Posterior cingulate gyrus (tissue), 11 donors: Measurements from ENCODE around the gene BPHL.
"Not testable (repeated sequence)": the region's sequence is repeated elsewhere in the genome, so short reads cannot be mapped to it uniquely, and the experiment has no call there.

Experiments used
- DNase-seq, 10 donors: peaks; one replicate each; pipeline versions ENCODE4 v3.0.0 to v3.0.0-alpha.2; 2020 to 2021; ENCODE audit warnings: mixed read lengths in 3 of 10
- intact Hi-C: fragments of 100-400 bp; cut with DNase I; formaldehyde crosslinking; loops from one replicate; pipeline ENCODE4 v1.15.1; 2023

BPHL gene

DNA sequence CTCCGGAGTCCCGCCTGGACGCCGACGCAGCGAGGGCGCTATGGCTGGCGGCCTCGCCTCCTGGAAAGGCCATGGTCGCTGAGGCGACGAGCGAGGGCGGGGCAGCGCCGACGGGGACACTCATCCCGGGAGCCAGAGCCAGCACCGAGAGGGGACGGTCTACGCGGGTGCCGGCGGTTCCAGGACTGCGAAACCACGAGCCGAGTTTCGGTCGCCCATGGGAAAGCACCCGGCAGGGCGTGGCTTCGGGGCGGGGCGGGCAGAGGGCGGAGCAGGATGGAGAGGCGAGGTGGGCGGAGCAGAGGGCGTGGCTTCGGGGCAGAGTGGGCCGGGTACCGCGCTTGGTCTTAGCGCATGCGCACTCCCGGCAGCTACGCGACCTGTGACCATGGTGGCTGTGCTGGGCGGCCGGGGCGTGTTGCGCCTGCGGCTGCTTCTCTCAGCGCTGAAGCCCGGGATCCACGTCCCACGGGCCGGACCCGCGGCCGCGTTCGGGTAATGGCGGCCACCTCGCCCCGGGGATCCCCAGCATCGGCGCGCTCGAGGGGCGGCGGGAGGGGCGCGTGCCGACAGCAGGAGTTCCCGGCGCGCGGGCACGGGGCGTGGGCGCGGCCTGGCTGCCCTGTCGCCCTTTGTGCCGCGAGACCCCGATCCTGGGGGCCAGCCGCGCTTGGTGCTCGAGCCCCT lies at the start of gene BPHL:
Gene BPHL, plus strand, starts transcription at position 359 of the 687 bp plus-strand sequence. Its CDS starts 30 bp downstream, at position 389.
- peak; percentile 96 to 100 (median 98) for DNase-seq
- intact Hi-C loops: no loop called here

DNA sequence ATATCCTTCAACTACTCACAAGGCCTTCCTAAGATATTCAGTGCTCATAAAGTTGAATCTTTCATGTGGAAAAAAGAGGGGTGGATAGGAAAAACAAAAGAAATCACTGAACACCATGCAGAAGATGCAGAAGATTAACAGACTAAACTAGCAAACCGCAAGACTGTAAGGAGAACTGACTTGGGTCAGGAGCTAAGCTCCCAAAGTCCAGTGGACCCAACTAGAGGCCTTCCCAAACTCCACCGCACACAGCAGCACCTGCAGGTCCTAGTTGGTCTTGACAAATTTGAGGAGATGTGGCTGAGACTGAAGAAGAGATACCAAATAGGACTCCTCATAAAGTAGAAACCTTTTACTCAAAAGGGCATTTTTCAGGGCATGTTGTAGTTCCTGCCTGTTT lies 46.9 kb upstream of the BPHL start:
- no peak for DNase-seq
- intact Hi-C loops: no loop called here

DNA sequence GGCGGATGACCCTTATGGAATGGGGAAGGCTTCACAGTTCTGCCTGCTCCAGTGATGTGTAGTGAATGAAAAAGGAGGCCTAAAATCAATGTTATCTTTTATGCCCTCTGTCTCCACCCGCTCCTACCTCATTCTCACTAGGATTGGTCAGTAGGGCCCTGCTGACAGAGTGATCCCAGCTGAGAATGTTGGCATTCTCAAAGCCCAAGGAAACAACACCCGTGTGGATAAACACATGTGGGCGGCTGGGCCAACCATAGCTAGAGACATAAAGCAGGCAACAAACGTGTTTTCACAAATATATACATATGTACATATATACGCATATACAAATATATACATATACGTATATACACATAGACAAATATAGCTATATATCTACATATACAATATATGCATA lies 45.7 kb upstream of the BPHL start:
- intact Hi-C loops: no loop called here

DNA sequence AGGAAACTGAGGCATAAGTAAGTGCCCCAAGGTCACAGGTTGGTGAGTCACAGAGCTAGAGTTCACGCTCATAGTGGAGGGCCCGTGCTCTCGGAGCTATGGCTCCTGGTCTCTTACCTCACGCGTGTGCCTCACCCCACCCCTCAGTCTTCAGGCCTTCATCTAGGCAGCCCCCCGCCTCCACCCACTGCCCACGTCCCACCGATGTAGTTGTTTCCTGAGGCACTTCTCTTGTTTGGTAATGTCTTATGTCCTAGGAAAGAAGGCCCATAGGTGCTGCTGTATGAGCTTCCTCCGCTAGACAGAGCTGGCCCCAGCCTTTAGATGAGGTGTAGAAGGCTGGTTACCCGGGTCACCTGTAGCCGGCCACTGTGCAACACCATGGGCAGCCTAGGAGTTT lies 45.1 kb upstream of the BPHL start:
- DNase-seq: no peak
- intact Hi-C loops: no loop called here

More for the DNA sequence above, 45.7 kb upstream of the BPHL start:
- no peak for DNase-seq

DNA sequence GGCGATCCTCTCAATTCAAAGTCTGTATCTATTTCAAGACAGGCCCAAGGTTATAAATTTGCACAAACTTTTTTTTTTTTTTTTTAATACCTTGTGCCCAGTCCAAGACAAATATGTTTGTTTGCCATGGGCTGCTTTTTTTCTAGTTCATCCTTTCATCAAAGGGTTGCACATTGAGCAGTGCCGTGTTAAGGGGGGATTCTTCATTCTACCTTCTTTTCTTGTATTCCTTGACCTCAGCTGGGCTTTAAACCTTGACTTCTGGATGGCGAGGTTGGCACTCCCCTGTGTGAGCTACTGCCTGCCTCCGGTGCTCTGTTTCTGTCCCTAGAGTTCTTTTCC lies 42.8 kb upstream of the BPHL start:
- intact Hi-C loops: no loop called here
- DNase-seq: no peak

DNA sequence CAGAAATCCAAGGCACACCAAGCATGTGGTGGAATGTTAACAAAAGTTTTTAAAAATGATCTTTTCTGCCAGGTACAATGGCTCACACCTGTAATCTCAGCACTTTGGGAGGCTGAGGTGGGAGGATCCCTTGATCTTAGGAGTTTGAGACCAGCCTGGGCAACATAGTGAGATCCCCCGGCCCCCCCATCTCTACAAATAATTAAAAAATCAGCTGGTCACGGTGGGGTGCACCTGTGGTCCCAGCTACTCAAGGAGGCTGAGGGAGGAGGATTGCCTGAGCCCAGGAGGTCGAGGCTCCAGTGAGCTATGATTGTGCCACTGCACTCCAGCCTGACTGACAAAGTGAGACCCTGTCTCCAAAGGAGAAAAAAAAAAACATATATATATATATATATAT lies 42.2 kb upstream of the BPHL start:
- no peak for DNase-seq
- intact Hi-C loops: no loop called here

DNA sequence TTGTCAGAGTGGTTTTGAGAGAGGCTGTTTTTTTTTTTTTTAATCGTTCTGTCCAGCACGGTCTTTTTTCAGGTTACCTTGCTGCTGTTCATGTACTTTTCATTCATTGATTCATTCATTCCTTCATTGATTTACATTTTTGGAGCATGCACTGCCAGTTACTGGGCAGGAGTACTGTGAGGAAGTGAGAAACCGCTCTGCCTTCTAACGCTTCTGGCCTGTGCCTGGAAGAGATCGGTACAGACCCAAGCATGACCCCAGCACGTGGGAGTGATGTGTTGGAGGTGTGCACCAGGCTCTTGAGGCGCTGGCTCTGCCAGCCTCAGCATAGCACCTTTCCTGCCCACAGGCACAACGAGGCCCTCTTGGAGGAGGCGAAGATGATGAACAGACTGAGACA lies 41.1 kb upstream of the BPHL start:
- intact Hi-C loops: no loop called here

DNA sequence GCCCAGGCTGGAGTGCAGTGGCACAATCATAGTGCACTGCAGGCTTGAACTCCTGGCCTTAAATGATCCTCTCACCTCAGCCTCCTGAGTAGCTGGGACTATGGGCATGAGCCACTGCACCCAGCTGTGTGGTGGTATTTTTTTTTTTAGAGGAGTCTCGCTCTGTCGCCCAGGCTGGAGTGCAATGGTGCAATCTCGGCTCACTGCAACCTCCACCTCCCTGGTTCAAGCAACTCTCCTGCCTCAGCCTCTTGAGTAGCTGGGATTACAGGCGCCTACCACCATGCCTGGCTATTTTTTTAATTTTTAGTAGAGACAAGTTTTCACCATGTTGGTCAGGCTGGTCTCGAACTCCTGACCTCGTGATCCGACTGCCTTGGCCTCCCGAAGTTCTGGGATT lies 39.6 kb upstream of the BPHL start:
- intact Hi-C loops, DNase-seq: not testable (repeated sequence)

More for the DNA sequence above, 41.1 kb upstream of the BPHL start:
- DNase-seq: no peak

DNA sequence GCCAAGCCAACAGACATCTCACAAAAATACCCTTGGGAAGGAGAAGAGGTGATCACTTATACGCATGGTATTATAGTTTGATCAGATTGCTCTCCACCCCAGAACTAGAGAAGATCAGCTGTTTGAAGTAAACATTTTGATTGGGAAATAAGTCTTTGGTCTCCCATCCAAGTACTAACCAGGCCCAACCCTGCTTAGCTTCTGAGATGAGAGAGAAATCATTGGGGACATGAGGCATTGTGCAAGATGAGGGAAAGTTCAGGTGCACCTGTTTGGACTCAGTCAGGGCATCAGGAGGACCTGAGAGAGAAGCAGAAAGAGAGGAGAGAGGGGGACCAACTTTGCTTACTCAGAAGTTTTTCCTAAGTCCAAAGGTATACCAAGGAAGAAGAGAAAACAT lies 38.8 kb upstream of the BPHL start:
- intact Hi-C loops: no loop called here
- no peak for DNase-seq

DNA sequence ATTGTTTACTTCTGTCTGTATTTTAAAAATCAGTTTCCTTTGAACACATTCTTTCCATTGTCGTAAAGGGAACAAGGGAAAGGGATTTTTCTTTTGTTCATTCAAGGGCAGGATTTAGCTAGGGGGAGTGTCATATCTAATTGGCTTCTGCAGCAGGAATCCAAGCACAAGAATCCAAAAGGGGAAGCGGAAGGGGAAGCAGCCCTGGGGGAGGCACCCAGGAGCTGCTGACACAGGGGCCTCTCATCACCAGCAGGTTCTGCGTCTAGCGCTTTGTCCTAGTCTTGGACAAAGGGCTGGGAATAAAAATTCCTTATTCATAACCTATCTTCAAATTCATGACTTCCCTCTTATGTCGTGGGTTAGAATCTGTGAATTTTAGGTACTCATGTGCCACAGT lies 36.6 kb upstream of the BPHL start:
- no peak for DNase-seq
- intact Hi-C loops: no loop called here

DNA sequence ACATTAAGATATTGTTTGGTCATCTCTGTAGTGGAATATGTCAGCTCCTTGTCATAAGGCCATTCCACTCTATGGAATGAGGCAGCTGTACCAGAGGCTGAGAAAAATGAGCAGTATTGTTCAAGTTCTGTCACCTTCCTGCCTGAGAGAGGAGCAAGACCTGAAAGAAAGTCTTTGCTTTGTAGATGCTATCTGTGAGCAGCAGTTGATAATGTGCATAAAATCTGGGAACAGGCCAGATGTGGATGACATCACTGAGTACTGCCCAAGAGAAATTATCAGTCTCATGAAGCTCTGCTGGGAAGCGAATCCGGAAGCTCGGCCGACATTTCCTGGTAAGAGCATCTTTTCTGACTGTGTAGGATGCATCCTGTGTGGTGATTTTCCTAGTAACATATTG lies 33.4 kb upstream of the BPHL start:
- no peak for DNase-seq
- intact Hi-C loops: no loop called here

DNA sequence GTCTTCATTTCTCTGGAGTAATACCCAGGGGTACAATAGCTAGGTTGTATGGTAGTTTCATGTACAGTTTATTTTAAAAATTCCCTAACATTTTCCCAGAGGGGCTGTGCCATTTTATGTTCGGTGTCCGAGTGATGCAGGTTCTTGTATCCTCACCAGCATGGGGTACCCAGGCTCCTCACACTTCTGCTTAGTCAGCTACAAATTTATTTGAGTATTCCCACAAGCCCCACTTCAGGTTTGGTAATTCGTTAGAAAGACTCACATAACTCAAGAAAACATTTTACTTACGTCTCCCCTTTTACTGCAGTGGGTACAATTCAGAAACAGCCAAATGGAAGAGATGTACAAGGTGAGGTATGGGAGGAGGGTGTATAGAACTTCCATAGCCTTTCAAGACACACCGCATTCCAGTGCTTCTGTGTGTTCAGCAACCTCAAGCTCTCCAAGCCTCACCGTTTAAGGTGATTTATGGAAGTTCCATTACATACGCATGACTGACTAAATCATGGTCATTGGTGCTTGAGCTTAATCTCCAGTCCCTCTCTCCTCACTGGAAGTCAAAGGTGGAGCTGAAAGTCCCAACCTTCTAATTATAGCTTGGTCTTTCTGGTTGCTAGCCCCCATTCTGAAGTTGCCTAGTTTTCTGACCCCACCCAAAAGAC lies 32.1 kb upstream of the BPHL start:
- intact Hi-C loops: no loop called here
- no peak for DNase-seq

DNA sequence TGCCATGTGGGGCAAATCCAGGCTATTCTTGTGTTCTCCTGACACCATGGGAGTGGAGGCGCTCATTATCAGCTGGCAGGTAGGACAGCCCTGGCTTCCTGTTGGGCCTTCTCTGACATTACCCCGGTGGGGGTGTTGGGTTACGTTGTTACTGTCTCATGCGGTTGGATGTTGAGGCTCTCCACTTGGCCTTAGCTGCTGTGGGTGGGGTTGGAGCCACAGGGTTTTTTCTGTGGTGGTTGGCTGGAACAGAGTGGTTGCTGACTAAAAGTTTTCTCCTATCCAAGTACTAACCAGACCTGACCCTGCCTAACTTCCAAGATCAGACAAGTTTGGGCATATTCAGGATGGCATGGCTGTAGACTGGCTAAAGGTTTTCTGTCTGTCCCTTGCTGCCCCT lies 30.1 kb upstream of the BPHL start:
- DNase-seq: no peak
- intact Hi-C loops: no loop called here

DNA sequence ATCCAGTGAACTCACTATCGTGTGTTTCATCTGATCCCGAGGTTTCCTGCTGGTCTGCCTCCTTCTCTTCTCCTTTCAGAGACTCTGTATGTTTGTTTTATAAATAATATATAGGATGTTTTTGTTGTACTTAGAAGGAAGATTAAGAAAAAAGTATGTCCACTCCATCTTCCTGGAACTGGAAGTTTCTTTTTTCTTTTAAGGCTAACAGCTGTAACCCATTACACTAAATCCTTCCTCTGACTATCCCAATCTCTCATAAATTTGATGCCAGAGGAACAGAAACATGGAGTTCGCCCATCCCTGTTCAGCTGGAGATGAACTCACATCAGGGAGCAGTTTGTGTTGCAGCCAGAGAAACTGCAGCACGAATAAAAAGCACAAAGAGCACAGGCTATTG lies 29.5 kb upstream of the BPHL start:
- intact Hi-C loops: no loop called here
- no peak for DNase-seq

DNA sequence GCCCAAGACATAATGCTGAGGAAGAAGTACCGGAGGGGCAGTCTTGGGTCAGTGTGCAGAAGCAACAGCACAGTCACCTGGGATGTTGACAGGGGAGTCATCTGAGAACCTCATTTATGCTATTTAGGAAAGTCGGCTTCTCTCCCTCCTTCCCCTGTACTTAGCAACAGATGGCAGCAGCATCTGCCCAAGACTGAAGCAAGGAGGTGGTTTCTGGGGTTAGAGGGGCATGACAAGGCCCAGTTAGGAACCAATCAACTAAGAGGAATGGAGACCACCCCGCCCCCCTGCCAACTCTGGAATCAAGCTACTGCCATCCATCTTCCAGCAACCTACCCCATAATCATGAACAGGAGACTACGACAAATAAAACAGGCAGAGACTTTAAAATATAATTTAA lies 28.5 kb upstream of the BPHL start:
- no peak for DNase-seq

DNA sequence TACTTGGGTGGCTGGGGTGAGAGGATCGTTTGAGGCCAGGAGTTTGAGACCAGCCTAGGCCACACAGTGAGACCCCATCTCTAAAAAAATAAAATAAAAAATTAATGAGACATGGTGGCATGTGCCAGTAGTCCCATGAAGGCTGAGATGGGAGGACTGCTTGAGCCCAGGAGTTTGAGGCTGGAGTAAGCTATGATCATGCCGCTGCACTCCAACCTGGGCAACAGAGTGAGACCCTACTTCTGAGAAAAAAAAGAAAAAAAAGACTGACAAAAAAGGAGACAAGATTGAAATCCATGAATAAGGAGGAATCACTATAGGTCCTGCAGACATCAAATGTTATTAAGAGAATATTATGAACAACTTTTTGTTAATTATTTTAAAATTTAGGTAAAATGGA lies 23.7 kb upstream of the BPHL start:
- no peak for DNase-seq
- intact Hi-C loops: no loop called here

More for the DNA sequence above, 28.5 kb upstream of the BPHL start:
- intact Hi-C loops: no loop called here

DNA sequence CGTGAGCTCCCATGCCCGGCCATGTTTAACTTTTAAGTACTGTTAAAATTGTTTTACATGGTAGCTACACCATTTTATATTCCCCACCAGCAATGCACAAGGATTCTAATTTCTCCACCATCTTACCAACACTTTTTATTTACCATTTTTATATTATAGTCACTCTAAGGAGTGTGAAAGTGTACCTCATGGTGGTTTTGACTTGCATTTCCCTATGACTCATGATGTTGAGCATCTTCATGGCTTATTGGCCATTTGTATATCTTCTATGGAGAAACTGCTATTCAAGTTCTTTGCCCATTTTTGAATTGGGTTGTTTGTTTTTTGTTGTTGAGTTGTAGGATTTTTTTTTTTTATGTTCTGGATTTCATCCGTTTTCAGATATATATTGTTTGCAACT lies 15.6 kb upstream of the BPHL start:
- intact Hi-C loops: no loop called here
- no peak for DNase-seq

DNA sequence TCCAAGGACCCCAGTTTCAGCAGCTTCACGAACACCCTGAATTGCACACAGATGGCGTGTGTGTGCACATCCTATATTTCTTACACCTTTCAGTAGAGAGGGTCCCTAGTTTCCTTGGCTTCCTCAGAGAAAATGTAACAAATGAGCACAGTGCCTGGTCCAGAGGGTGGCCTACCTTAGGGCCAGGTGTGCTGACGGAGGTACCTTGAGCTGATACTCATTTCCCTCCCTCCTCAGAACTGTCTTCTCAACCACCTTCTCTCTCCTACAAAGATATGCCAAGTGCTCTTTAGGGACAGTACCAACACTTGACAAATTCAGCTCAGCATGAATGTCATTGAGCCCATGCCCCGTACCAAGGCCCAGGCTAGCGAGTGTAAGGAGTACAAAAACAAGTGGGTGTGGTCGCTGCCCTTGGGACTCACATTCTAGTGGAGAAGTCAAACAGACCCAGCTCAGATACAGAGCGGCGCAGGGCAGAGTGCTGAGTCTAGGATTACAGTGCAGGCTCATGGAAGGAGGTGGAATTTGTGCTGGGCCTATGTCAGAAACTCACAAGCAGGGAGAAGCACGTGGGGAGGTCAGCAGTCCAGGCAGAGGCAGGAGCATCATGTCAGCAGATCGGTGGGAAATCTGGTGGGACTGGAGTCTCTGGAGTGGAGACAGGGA lies 9.6 kb upstream of the BPHL start:
- no peak for DNase-seq

DNA sequence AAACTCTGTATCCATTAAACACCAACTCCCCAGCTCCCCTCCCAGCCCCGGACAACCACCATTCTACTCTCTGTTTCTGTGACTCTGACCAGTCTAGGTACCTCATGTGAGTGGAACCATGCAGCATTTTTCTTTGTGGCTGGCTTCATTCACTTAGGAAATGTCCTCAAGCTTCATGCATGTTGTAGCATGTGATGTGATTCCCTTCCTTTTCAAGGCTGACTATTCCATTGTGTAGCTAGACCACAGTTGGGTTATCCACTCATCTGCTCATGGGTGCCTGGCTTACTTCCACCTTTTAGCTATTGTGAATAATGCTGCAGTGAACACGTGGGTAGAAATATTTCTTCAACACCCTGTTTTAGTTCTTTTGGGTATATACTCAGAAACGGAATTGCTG lies 8.8 kb upstream of the BPHL start:
- no peak for DNase-seq
- intact Hi-C loops: no loop called here

More for the DNA sequence above, 9.6 kb upstream of the BPHL start:
- intact Hi-C loops: no loop called here

DNA sequence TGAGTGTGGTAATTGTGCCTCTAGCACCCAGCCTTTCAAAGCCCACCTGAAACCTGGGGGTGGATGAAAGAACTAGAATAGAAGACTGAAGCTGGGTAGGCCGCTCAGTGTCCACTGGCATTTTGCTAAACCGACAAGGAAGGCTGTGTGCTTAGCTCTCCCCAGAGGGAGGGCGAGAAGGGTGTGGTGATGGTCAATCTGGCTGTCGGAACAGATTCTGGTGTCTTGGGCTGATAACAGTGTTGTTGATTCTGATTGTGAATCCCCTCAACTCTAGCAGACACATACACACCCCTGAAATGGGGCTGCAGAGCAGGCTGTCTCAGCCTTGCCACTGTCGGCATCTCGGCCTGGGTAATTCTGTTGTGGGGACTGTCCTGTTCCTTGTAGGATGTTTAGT lies 4.1 kb upstream of the BPHL start:
- no peak for DNase-seq
- intact Hi-C loops: no loop called here

DNA sequence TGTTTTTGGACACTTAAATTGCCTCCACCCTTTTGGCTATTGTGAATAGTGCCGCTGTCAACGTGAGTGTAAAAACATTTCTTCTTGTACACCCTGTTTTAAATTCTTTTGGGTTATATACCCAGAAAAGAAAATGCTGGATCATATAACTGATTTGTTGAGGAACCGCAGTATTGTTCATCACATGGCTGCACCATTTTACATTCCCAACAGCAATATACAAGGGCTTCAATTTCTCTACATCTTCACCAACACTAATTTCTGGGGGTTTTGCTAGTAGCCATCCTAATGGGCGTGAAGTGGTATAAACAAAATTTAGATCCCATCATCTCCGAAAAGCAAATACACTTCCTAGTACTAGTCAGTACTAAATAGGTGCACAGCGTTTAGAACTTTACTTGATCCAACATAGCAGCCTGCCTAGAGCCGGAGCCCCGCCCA lies 579 bp upstream of the BPHL start:
- intact Hi-C loops: loop anchor here (2.0 kb wide), 1 partner anchor 49 kb away; the partner anchor contains the start of gene RIPK1
- DNase-seq: no peak
